Measurements from ENCODE around the gene ERGIC3. TPM values are rescaled to one million over a fixed set of nuclear protein-coding genes. Genes with fewer than 3 reads are reported as not detected.
A peak's percentile ranks its signal among the peaks of the same experiment; 100 is the strongest.

Gene ERGIC3
- total RNA-seq = 143 TPM

DNA sequence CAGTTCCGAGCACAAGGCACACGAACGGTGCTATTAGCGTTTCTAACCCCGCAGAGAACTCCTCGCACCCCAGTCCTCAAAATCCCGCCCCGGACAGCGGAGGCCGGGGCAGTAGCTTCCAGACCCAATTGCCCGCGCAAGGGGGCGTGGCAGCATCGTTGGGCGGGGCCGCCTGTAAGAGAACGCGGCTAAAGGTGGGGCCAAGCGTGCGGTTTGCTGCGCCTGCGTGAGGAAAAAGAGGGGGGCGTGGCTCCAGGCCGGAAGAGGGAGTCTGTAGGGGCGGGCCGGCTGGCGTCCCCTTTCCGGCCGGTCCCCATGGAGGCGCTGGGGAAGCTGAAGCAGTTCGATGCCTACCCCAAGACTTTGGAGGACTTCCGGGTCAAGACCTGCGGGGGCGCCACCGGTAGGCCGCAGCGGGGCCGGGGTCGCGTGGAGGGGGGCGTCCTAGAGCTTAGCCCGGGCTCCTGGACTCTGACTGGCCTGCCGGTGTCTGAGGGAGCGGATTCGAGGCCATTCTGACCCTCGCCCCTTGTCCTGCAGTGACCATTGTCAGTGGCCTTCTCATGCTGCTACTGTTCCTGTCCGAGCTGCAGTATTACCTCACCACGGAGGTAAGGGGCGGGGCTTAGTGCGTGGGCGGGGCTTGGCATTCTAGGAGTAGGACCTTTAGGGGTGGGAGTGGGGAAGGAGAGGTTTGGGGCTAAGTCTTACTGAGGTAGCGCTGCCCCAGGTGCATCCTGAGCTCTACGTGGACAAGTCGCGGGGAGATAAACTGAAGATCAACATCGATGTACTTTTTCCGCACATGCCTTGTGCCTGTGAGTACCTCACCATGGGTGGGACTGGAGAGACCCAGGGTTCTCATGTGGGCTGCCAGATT is at the start of gene ERGIC3:
ERGIC3 (plus strand) TSS at position 296 of the 880 bp plus-strand sequence; CDS start at position 316, 20 bp downstream.
- intact Hi-C loops (cut with DNase I) = no loop called here
- ATAC-seq (peak; percentile 100), DNase-seq (ENCODE audit: low spot score) (peak; percentile 99)

DNA sequence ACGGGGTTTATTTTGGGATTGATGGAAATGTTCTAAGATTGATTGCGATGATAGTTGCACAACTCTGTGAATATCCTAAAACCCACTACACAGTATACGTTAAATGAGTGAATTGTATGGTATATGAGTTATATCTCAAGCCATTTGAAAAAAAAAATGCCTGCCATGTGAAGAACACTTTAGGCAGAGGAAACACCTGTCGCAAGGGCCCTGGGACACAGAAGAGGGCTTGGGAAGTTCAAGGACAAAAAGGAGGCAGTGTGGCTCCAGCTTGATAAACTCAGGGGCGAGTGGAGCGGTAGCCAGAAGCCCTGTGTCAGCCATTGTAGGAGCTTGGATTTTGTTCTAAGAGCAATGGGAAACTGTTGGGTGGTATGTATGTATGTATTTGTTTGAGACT is 49.5 kb upstream of the ERGIC3 start:
- ATAC-seq (no peak), DNase-seq (ENCODE audit: low spot score) (no peak)
- intact Hi-C loops (cut with DNase I) = no loop called here

DNA sequence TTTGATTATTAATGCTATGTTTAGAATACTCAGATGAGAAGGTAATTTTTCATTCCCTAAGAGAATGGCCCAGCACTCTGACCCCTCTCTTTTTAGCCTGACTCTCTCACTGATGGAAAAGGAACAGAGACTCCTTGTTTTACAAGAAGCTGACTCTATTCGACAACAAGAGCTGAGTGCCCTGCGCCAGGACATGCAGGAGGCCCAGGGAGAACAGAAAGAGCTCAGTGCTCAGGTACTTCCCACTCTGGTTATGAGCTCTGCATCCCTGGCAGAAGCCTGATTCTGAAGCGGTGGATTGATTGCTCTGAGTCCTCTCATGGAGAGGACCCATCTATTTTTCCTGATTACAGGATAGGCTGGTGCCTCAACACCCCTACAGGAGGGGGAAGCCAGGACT is 45.4 kb upstream of the ERGIC3 start:
- ATAC-seq = no peak
- no peak for DNase-seq (ENCODE audit: low spot score)
- intact Hi-C loops (cut with DNase I) = no loop called here

DNA sequence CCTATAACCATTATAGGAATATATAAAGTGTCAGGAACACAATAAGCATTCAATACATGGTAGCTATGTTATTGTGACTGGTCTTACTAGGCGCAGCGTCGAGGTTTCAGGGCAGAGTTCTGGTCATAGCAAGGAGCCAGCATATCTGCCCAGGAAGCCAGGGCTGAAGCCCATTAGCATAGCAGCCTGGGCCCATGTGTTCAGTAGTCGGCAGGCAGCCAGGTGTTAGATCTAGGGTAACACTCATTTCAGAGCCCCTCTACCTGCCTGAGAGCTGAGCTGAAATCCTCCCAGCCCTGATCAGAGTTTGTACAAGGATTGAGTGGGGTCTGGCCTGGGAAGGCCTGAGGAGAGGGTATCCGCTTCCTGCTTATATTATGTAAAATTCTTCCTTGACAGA is 44.6 kb upstream of the ERGIC3 start:
- ATAC-seq (peak; percentile 35), DNase-seq (ENCODE audit: low spot score) (no peak)
- intact Hi-C loops (cut with DNase I) = no loop called here

DNA sequence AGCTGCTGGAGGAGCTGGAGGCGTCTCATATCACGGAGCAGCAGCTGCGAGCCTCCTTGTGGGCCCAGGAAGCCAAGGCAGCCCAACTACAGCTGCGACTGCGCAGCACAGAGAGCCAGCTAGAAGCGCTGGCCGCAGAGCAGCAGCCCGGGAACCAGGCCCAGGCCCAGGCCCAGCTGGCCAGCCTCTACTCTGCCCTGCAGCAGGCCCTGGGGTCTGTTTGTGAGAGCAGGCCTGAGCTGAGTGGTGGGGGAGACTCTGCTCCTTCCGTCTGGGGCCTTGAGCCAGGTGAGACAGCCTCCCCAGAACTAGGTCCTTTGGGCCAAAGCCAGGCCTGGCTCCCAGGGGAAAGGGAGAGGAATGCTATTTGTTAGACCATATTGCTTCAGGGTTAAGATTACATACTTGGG is 44.1 kb upstream of the ERGIC3 start:
- DNase-seq (ENCODE audit: low spot score) (peak; percentile 69), ATAC-seq (peak; percentile 95)
- intact Hi-C loops (cut with DNase I) = no loop called here

DNA sequence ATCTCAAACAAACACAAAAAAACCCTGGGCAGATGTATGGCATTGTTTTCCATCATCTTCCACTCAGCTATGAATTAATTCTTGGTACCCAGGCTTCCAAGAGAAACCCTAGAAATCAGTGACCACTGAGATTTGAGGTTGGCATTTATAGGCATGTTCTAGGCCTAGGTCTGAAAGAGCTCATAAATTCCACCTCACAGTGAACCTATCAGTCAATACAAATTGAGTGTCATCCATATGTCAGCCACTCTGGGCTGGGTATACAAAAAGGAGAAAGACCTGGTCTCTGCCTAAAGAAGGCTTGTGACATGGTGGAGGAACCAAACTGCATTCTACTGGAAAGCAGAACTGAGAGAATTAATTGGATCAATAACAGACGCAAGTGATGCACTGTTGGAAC is 42.6 kb upstream of the ERGIC3 start:
- DNase-seq (ENCODE audit: low spot score) (no peak), ATAC-seq (no peak)
- intact Hi-C loops (cut with DNase I) = no loop called here

DNA sequence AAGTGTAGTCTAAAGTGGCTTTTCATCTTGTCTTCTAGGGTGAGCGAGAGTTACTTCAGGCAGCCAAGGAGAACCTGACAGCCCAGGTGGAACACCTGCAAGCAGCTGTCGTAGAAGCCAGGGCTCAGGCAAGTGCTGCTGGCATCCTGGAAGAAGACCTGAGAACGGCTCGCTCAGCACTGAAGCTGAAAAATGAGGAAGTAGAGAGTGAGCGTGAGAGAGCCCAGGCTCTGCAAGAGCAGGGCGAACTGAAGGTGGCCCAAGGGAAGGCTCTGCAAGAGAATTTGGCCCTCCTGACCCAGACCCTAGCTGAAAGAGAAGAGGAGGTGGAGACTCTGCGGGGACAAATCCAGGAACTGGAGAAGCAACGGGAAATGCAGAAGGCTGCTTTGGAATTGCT is 39.5 kb upstream of the ERGIC3 start:
- ATAC-seq = no peak
- intact Hi-C loops (cut with DNase I) = no loop called here
- no peak for DNase-seq (ENCODE audit: low spot score)

DNA sequence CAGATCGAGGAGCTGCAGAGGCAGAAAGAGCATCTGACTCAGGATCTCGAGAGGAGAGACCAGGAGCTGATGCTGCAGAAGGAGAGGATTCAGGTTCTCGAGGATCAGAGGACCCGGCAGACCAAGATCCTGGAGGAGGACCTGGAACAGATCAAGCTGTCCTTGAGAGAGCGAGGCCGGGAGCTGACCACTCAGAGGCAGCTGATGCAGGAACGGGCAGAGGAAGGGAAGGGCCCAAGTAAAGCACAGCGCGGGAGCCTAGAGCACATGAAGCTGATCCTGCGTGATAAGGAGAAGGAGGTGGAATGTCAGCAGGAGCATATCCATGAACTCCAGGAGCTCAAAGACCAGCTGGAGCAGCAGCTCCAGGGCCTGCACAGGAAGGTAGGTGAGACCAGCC is 38.6 kb upstream of the ERGIC3 start:
- DNase-seq (ENCODE audit: low spot score) (no peak), ATAC-seq (no peak)
- intact Hi-C loops (cut with DNase I) = no loop called here

DNA sequence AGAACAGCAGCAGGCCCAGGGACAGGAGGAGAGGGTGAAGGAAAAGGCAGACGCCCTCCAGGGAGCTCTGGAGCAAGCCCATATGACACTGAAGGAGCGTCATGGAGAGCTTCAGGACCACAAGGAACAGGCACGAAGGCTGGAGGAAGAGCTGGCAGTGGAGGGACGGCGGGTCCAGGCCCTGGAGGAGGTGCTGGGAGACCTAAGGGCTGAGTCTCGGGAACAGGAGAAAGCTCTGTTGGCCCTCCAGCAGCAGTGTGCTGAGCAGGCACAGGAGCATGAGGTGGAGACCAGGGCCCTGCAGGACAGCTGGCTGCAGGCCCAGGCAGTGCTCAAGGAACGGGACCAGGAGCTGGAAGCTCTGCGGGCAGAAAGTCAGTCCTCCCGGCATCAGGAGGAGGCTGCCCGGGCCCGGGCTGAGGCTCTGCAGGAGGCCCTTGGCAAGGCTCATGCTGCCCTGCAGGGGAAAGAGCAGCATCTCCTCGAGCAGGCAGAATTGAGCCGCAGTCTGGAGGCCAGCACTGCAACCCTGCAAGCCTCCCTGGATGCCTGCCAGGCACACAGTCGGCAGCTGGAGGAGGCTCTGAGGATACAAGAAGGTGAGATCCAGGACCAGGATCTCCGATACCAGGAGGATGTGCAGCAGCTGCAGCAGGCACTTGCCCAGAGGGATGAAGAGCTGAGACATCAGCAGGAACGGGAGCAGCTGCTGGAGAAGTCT is 37.9 kb upstream of the ERGIC3 start:
- peak; percentile 19 for ATAC-seq
- DNase-seq (ENCODE audit: low spot score) = no peak

DNA sequence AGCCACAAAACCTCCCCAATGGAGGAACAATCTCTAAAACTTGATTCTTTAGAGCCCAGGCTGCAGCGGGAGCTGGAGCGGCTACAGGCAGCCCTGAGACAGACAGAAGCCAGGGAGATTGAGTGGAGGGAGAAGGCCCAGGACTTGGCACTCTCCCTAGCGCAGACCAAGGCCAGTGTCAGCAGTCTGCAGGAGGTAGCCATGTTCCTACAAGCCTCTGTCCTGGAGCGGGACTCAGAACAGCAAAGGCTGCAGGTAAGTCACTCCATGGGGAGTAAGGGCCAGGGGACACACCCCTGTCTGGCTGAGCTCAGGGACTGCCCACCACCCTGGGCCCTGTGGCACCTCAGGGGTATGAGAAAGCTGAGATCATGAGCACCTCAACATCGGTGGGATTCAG is 37.1 kb upstream of the ERGIC3 start:
- ATAC-seq (no peak), DNase-seq (ENCODE audit: low spot score) (no peak)
- intact Hi-C loops (cut with DNase I) = no loop called here

More for the DNA sequence above, 37.9 kb upstream of the ERGIC3 start:
- intact Hi-C loops (cut with DNase I) = no loop called here

DNA sequence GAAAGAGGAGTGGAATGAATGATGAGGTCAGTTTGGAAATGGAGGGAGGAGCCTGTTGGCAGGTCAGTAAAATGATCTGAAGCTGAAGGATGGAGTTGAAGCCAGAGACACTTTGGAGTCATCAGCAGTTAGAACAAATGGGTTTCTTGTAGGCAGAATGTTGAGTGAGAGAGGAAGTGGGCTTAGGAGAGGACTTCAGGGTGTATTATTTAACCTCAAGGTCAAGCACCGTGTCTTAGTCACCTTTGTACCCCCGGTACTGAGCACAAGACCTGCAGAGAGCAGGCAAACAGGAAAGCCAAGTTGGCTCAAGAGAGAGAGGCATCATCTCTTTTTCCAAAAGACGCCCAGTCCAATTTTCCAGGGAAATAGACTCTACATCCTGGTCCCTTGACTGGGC is 35.7 kb upstream of the ERGIC3 start:
- ATAC-seq = no peak
- intact Hi-C loops (cut with DNase I) = no loop called here

DNA sequence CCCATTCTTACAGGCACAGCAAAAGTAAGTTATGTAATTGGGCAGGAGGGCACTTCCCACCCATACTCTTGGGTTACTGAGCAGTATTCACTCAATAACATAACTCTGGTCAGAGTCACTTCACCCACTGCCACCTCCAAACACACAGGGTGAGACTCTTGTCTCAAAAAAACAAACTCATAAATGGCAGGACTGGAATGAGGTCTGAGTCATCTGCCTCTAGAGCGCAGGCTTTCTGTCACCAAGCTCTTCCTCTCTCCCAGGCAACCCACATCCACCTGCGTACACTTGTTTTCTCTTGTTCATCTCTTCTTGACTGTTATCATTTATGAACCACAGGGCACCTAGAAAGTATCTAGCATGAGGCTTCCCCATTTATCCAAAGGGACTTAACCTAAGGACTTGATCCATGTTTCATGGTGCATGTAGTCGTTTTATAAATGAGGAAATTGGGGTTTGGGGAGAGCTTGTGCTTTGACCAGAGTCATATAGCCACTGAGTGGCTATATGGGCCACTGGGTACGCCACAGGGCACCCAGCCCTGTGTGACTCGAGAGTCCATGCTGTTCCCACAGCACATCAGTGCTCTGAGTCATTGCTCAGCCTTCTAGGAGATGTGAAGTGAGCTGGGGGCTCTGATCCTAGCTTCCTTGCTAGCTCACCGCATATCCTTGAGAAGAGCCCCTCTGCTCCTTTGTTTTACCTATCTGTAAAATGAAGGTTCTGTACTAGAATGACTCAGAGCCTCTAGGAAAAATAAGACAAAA is 34.8 kb upstream of the ERGIC3 start:
- ATAC-seq (no peak), DNase-seq (ENCODE audit: low spot score) (no peak)
- intact Hi-C loops (cut with DNase I) = no loop called here

More for the DNA sequence above, 35.7 kb upstream of the ERGIC3 start:
- DNase-seq (ENCODE audit: low spot score) = no peak

DNA sequence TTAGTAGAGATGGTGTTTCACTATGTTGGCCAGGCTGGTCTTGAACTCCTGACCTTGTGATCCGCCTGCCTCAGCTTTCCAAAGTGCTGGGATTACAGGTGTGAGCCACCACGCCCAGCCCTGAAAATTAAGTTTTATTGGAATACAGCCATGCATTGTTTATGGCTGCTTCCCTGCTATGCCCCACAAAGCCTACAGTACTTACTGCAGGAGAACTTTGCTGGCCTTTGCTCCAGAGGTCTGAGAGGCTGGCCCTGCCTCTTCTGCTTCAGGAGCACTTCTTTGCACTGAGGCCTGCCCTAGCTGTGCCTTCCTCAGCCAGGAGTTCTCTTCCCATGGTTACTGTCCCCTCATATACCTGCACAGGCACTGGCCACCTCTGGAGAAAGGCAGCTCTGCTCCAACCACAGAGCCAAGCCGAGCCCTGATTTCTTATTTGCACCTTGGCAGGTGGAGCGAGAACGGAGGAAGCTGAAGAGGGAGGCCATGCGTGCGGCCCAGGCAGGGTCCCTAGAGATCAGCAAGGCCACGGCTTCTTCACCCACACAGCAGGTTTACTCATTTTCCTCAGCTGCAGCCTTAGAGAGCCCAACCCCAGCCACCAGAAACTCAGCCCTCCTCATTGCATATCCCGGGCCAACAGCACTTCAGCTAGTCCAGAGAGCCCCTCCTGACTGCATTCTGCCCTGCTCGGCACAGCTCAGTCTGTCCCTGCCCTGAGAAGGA is 33.2 kb upstream of the ERGIC3 start:
- ATAC-seq = no peak
- DNase-seq (ENCODE audit: low spot score) = no peak
- intact Hi-C loops (cut with DNase I) = no loop called here

DNA sequence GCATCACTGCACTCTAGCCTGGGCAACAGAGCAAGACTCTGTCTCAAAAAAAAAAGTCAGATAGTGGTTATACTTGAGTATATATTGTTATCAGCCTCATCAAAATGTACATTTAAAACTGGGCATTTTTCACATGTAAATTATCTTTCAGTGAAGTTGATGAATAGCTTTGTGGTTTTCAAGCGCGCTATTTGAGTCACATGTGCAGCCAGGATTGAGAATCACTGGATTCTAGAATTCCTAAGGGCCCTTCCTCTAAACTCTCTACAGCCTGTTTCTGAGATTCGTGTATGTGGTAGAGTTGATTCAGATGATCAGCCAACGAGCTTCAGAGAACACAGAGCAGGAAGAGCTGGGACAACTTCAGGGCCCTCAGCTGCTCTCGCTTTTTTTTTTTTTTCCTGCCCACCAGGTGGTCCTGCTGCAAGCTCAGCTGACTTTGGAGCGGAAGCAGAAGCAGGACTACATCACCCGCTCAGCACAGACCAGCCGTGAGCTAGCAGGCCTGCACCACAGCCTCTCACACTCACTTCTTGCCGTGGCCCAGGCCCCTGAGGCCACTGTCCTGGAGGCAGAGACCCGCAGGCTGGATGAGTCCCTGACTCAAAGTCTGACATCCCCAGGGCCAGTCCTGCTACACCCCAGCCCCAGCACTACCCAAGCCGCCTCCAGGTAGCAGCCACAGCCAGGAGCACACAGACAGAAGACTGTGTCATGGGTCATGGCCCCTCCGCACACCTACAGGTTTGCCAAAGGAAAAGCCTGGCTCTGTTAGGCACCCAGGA is 30.7 kb upstream of the ERGIC3 start:
- ATAC-seq (no peak), DNase-seq (ENCODE audit: low spot score) (no peak)
- intact Hi-C loops (cut with DNase I) = no loop called here

DNA sequence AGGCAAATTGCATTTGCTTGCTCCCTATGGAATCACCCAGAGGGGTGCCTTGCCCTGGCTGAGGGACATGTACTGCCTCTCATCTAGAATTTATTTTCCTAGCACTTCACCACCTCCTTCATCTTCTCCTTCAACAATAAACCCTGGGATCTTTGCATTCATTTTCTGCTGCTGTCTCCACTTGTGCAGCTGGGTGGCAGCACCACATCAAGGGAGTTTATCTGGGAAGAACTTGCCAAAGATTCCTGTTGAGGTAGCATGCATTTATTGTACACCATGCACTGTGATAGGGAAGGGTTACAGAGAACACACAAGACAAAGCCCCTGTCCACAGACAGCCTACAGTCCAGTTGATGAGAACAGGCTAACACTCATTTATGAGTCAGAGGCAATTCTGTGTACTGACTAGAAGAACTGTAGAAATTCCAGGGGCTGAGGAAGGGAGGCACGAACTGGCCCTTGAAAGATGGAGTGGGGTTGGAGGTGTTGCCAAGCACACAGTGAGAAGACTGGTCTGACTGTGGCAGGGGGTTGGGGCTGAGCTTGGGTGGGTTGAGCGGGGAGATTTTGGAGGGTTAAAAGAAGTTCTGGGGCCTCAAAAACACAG is 30.0 kb upstream of the ERGIC3 start:
- intact Hi-C loops (cut with DNase I) = no loop called here
- no peak for DNase-seq (ENCODE audit: low spot score)
- ATAC-seq = peak; percentile 18

DNA sequence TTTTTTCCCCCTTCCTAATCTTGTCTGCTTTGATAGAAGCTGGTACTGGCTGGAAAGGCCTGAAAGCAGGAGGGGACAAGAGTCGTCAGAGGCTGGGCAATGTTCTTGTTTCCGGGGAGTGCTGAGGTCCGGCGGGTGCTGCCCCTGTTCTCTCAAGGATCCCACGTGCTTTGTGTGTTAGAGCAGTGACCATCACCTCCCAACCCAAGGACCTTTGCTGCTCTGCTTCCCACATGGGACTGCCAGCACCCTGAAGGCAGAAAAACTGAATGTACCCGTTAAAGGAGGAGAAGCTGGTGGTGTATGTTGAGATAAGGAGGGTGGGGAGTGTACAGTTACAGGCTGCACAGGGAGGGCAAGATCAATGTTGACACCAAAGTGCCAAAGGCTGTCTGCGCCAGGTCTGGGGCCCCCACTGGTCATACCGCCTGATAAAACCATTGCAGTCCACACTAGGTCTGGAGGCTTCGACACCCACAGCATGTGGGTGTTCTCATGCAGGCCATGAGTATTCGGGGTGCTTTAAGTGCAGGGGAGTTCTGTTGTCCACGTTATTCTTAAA is 27.4 kb upstream of the ERGIC3 start:
- no peak for ATAC-seq
- no peak for DNase-seq (ENCODE audit: low spot score)
- intact Hi-C loops (cut with DNase I) = no loop called here

DNA sequence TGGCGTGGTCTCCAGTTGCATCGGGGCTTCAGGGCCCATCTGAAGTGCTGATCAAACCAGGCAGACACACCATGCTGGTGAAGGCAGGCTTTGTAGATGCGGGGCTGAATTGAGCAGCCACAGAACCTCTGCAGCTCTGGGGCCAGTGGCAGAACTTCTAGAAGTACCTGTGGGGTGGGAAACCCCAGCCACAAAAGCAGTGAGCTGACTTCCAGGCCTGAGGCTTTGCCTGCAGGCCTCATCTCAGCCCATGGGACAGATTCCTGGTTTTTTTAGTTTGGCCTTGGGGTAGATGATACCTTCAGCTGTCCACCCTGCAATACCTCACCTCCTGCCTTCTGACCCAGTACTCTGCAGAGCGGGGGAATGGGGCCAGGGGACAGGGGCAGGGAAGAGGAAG is 26.5 kb upstream of the ERGIC3 start:
- DNase-seq (ENCODE audit: low spot score) (no peak), ATAC-seq (no peak)
- intact Hi-C loops (cut with DNase I) = no loop called here
